Measurements from ENCODE around the gene GPR15. TPM values are rescaled to one million over a fixed set of nuclear protein-coding genes. Genes with fewer than 3 reads are reported as not detected.
"Not testable (repeated sequence)": the region's sequence is repeated elsewhere in the genome, so short reads cannot be mapped to it uniquely, and the experiment has no call there.

The GPR15 gene
- total RNA-seq, 2 experiments from 2014 or later = 1.4 to 2.2 TPM

DNA sequence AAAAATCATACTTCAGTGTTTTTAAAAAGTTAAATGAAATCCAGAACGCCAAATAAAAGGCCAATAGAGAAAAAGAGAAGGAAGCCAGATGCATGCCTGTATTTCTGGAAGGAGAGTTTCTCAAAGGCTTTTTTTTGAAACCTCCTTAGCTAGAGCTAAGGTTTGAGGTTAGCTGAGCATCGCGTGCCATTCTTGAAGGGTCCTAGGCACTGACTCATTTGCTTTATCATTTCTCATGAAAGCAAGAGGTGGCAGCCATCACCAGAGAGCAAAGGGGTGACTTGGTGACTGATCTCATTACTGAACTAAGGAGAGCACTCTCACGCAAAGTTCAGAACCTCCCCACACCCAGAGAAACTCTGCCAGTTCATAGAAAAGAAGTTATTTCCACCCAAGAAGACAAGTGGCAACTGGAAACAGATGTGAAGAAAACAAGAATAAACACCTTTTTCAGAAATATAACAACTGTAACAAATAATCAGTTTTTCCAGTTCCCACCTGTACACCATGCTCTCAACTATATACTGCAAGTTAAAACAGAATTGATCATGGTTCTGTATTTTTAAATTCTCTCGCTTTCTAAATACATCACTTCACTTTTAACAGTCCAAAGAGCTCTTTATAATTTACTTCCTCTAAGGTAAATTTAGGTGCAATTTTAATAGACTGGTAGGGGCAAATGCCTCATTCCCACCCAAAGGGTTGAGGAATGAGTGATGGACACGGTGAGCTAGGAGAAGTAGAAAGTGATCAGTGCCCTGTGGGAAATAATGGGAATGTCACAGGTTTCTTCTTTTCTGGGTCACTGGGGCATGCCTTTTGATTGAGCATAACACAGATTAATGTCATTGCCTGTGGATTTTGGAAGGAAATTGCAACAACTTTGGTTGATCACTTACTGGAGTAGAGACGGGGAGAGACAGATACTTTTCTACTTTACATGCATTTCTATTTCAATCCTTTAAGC is 24.7 kb downstream of the GPR15 start:
- ATAC-seq (peak; percentile 73), DNase-seq (peak; percentile 91)
- ChIA-PET CTCF (interaction anchor here (1.3 to 2.2 kb wide), 4 partner anchors 11 to 34 kb away, joined by 3 to 10 read pairs (median 6); partner anchors contain the start of gene CLDND1), POLR2A (interaction anchor here (1.1 to 13.9 kb wide), 9 partner anchors 9 to 42 kb away, joined by 4 to 204 read pairs (median 10); partner anchors contain the start of genes CLDND1, CPOX and GPR15)
- Mint-ChIP-seq H3K4me3 (peak overlapping the region; percentile 67), H3K36me3 (ENCODE audit: low read depth) (peaks cover 30% of the 10 kb centered on the region), H3K4me1 (ENCODE audit: low read depth) (peaks cover 82% of the 10 kb centered on the region), H3K27ac (peak overlapping the region; percentile 97), H3K27me3 (no peaks in the 10 kb centered on the region), H3K9me3 (peaks cover 3% of the 10 kb centered on the region)
- intact Hi-C loops (cut with micrococcal nuclease) = loop anchor here (1.0 to 2.0 kb wide), 3 partner anchors 9 to 34 kb away; partner anchors contain the start of gene CLDND1
- TF ChIP-seq, protein P1, sequence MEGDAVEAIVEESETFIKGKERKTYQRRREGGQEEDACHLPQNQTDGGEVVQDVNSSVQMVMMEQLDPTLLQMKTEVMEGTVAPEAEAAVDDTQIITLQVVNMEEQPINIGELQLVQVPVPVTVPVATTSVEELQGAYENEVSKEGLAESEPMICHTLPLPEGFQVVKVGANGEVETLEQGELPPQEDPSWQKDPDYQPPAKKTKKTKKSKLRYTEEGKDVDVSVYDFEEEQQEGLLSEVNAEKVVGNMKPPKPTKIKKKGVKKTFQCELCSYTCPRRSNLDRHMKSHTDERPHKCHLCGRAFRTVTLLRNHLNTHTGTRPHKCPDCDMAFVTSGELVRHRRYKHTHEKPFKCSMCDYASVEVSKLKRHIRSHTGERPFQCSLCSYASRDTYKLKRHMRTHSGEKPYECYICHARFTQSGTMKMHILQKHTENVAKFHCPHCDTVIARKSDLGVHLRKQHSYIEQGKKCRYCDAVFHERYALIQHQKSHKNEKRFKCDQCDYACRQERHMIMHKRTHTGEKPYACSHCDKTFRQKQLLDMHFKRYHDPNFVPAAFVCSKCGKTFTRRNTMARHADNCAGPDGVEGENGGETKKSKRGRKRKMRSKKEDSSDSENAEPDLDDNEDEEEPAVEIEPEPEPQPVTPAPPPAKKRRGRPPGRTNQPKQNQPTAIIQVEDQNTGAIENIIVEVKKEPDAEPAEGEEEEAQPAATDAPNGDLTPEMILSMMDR (IDR thresholded peaks at IDR 0.05) = no peak

DNA sequence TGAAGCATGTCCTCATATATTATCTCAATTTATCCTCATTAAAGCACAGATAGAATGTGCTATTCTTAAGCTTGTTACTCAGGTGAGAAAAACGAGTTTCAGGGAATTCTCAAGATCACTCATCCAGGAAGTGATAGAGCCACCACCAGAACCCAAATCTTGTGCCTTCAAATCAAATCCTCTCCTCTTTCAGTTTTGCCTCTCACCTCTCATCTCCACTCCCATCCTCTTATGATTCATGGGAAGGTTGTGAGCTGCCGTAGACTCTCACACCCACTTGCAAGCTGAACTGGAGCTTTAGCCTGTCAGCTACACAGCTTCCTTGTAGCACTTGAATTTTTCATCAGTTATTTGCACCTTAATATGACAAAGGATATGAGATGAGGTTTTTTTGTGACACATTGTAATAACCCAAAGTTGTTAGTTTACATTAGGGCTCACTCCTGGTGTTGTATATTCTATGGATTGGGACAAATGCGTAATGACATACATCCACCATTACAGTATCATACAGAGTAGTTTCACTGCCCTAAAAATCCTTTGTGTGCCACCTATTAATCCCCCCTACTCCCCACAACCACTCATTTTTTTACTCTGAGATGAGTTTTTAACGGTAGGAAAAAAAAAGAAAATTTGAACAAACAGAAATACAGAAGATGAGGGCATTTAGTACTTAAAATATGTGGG is 25.7 kb downstream of the GPR15 start:
- peak overlapping the region; percentile 67 for H3K4me3 Mint-ChIP-seq
- peak overlapping the region; percentile 97 for H3K27ac Mint-ChIP-seq
- peaks cover 80% of the 10 kb centered on the region for H3K4me1 Mint-ChIP-seq (ENCODE audit: low read depth)

DNA sequence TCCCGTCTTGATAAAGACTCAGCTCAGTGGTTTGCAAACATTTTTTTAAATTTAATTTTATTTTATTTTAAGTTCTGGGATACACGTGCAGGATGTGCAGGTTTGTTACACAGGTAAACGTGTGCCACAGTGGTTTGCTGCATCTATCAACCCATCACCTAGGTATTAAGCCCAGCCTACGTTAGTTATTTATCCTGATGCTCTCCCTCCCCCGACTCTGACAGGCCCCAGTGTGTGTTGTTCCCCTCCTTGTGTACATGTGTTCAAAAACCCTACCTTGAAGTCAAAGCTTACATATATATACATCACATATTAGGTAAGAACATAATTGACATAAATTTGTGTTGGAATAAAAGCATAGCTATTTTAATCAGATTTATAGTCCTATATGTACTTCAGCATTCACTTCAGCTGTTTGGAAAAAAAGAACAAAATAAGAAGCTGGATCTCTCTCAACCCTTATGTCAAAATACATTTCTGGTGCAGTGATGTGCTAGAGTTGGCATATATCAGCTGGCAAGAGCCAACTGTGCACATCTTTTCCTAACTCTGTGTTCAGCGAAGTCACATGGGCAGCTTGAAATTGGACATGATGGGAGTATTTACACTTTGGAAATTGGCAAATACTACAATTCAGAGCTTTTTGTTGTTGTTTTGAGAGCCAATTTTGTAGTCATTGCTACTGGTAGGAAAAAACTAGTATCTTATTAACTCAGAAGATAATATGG is 26.5 kb downstream of the GPR15 start:
- ATAC-seq = no peak
- POLR2A ChIA-PET = interaction anchor here (0.9 to 13.9 kb wide), 8 partner anchors 8 to 37 kb away, joined by 3 to 204 read pairs (median 8); partner anchors contain the start of gene GPR15
- Mint-ChIP-seq H3K36me3 (ENCODE audit: low read depth) (peaks cover 22% of the 10 kb centered on the region), H3K27ac (peak overlapping the region; percentile 97), H3K4me1 (ENCODE audit: low read depth) (peaks cover 80% of the 10 kb centered on the region), H3K27me3 (no peaks in the 10 kb centered on the region), H3K4me3 (peak overlapping the region; percentile 41), H3K9me3 (peaks cover 3% of the 10 kb centered on the region)
- DNase-seq = no peak
- CTCF ChIA-PET = interaction anchor here (1.2 to 2.2 kb wide), 5 partner anchors 12 to 36 kb away, joined by 3 to 10 read pairs (median 6); partner anchors contain the start of gene CLDND1
- TF ChIP-seq, protein P1 (IDR thresholded peaks at IDR 0.05) = no peak
- intact Hi-C loops (cut with micrococcal nuclease) = no loop called here

More for the DNA sequence above, 25.7 kb downstream of the GPR15 start:
- Mint-ChIP-seq H3K27me3 (no peaks in the 10 kb centered on the region), H3K9me3 (peaks cover 3% of the 10 kb centered on the region), H3K36me3 (ENCODE audit: low read depth) (peaks cover 23% of the 10 kb centered on the region)
- DNase-seq = peak; percentile 74
- ChIA-PET CTCF (interaction anchor here (0.6 to 2.2 kb wide), 6 partner anchors 12 to 35 kb away, joined by 3 to 10 read pairs (median 6); partner anchors contain the start of gene CLDND1), POLR2A (interaction anchor here (0.9 to 13.9 kb wide), 8 partner anchors 8 to 38 kb away, joined by 3 to 204 read pairs (median 14); partner anchors contain the start of genes CLDND1 and GPR15)
- ATAC-seq = peak; percentile 74
- TF ChIP-seq, protein P1 (IDR thresholded peaks at IDR 0.05) = no peak
- intact Hi-C loops (cut with micrococcal nuclease) = loop anchor here (1.0 to 2.0 kb wide), 2 partner anchors 8 to 35 kb away; partner anchors contain the start of gene CLDND1

DNA sequence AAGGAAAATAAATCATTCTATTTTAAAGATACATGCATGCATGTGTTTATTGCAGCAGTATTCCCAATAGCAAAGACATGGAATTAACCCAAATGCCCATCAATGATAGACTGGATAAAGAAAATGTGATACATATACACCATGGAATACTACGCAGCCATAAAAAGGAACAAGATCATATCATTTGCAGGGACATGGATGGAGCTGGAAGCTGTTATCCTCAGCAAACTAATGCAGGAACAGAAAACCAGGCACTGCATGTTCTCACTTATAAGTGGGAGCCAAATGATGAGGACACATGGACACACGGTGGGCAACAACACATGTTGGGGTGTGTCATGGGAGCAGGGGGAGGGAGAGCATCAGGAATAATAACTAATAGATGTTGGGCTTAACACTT is 28.0 kb downstream of the GPR15 start:
- CTCF ChIA-PET = interaction anchor here (1.0 to 1.3 kb wide), 3 partner anchors 14 to 36 kb away, joined by 3 read pairs; no protein-coding TSS in a partner anchor
- POLR2A ChIA-PET = not testable (repeated sequence)
- H3K36me3 Mint-ChIP-seq (ENCODE audit: low read depth) = peaks cover 16% of the 10 kb centered on the region

More for the DNA sequence above, 28.0 kb downstream of the GPR15 start:
- intact Hi-C loops (cut with micrococcal nuclease); H3K27ac Mint-ChIP-seq; H3K27me3 Mint-ChIP-seq; DNase-seq; H3K9me3 Mint-ChIP-seq; H3K4me3 Mint-ChIP-seq; ATAC-seq: not testable (repeated sequence)
- H3K4me1 Mint-ChIP-seq (ENCODE audit: low read depth) = peaks cover 84% of the 10 kb centered on the region

Measured in activated CD8-positive, alpha-beta T cell treated with anti-CD3 and anti-CD28 coated beads for 36 hours (primary cell).